Left lung (tissue), 10 donors: ENCODE results near the gene PCGF3. TPM values are rescaled to one million over a fixed set of nuclear protein-coding genes. Genes with fewer than 3 reads are reported as not detected.
"Not testable (repeated sequence)": the region's sequence is repeated elsewhere in the genome, so short reads cannot be mapped to it uniquely, and the experiment has no call there.

ENCODE experiments used
- ATAC-seq: fragments of 200-7000 bp; cut with Tn5 transposase; one replicate; pipeline ENCODE4 v1.9.1; 2020; ENCODE audit warnings: moderate library complexity
- DNase-seq, 4 donors: peaks; one replicate each; pipeline ENCODE4 v3.0.0-alpha.2; 2013 to 2020
- H3K27ac ChIP-seq, 2 donors: fragments of 200-600 bp; sonication (generic) in 1 of 2; one replicate each; pipeline versions ENCODE4 v1.5.0 to v1.8.0; 2020 to 2021
- H3K27me3 ChIP-seq, 2 donors: fragments of 200-600 bp; sonication (generic) in 1 of 2; one replicate each; pipeline versions ENCODE4 v1.5.0 to v1.8.0; 2020 to 2021
- H3K36me3 ChIP-seq, 2 donors: fragments of 200-600 bp; sonication (generic) in 1 of 2; one replicate each; pipeline versions ENCODE4 v1.5.0 to v1.8.0; 2020 to 2021
- H3K4me1 ChIP-seq, 2 donors: fragments of 200-600 bp; one replicate each; pipeline ENCODE4 v1.8.0; 2021
- H3K4me3 ChIP-seq, 2 donors: fragments of 200-600 bp; sonication (generic) in 1 of 2; one replicate each; pipeline versions ENCODE4 v1.5.0 to v1.8.0; 2020 to 2021; ENCODE audit warnings: mild to moderate bottlenecking in 1 of 2
- H3K9me3 ChIP-seq, 2 donors: fragments of 200-600 bp; sonication (generic) in 1 of 2; one replicate each; pipeline versions ENCODE4 v1.5.0 to v1.8.0; 2020 to 2021
- intact Hi-C, 2 donors: fragments of 100-400 bp; cut with DNase I; formaldehyde crosslinking; loops; one replicate each; pipeline versions ENCODE4 v1.11.2 to v1.14.2; 2022
- polyA plus RNA-seq, 6 donors: library from polyadenylated mRNA; unstranded; fragments of 120-200 nt; gene quantifications; one replicate each; pipeline ENCODE4 v1.2.1, GENCODE V29; 2013; ENCODE audit not compliant: insufficient read length in 6 of 6
- total RNA-seq, 2 donors: library from RNA; stranded (reverse); fragmentation: NEBNext Ultra II Directional; extraction: Animal tissue kit (Norgen Biotek cat#: 25700); gene quantifications; one replicate each; pipeline ENCODE4 v1.2.1, GENCODE V29; 2021
- TF ChIP-seq, protein P1 (sequence below), 2 donors: fragments of 200-600 bp; sonication (generic) in 1 of 2; IDR thresholded peaks; one replicate each; pipeline versions ENCODE4 v1.5.0 to v1.8.0; 2021; ENCODE audit warnings: antibody characterized with exemption in 2 of 2
- donor health status: DM: no; HTN: yes; CAD: no.
- donor health status: DM: no; HTN: no; CAD: no.

The PCGF3 gene
- total and polyA plus RNA-seq, 8 donors, result 43.7 to 110 (median 88.7) TPM

DNA sequence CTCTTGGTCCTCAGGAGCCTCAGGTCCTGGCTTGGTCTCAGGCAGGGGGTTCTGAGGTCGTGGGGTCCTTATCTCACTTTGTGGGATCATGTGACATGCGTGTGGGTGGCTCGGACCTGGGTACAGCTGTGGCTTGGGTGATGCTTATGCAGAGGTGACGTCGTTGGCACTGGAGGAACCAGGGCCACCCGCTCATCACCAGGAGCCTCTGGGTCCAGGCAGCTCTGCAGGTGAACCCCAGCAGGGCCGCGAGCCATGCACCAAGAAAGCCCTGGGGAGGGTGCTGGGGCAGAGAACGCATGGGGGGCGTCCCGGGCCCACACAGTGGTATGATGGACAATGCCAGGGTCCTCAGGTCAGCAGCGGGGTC lies 40.3 kb upstream of the PCGF3 start:
- DNase-seq (peak in 1 of 4 donors; percentile 61), ATAC-seq (no peak)
- TF ChIP-seq, protein P1, sequence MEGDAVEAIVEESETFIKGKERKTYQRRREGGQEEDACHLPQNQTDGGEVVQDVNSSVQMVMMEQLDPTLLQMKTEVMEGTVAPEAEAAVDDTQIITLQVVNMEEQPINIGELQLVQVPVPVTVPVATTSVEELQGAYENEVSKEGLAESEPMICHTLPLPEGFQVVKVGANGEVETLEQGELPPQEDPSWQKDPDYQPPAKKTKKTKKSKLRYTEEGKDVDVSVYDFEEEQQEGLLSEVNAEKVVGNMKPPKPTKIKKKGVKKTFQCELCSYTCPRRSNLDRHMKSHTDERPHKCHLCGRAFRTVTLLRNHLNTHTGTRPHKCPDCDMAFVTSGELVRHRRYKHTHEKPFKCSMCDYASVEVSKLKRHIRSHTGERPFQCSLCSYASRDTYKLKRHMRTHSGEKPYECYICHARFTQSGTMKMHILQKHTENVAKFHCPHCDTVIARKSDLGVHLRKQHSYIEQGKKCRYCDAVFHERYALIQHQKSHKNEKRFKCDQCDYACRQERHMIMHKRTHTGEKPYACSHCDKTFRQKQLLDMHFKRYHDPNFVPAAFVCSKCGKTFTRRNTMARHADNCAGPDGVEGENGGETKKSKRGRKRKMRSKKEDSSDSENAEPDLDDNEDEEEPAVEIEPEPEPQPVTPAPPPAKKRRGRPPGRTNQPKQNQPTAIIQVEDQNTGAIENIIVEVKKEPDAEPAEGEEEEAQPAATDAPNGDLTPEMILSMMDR (IDR thresholded peaks at IDR 0.05), result no peak
- H3K9me3 ChIP-seq, result no peaks in the 10 kb centered on the region
- intact Hi-C loops, result no loop called here
- H3K4me1 ChIP-seq, result peaks cover 0 to 13% of the 10 kb centered on the region in 2 donors
- peaks cover 0 to 8% of the 10 kb centered on the region in 2 donors for H3K27me3 ChIP-seq
- H3K36me3 ChIP-seq, result no peaks in the 10 kb centered on the region
- no peak overlapping the region for H3K27ac ChIP-seq
- no peak overlapping the region for H3K4me3 ChIP-seq

DNA sequence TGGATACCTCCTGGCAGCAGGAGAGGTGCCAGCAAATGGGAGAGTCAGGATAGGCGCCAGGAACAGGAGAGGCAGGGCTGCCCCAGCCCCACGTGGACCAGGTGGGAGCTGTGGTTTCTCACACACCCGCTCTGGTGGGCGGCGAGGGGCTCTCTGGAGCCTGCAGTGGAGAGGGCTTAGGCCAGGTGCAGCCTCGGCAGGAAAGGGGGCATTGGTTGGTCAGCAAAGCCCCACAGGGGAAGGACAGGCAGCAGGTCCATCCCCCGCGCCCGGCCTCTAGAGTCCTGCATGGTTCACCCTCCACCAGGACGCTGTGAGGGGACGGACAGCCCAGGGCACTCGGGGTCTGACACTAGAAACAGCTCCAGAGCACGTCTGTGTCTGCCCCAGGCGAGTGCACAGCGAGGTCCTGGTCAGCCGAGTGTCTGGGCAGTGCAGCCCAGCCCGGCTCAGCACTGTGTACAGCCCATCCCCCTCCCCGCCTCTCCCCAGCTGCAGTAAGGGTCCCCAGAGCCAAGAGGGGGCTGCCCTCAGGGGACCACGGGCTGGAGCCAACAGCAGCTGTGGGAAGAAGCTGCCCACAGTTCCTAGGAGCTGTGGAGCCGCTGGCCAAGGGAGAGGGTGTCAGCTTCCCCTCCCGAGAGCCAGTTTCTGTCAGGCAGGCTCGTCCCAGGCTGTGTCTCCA lies 39.7 kb upstream of the PCGF3 start:
- peaks cover 0 to 3% of the 10 kb centered on the region in 2 donors for H3K36me3 ChIP-seq
- intact Hi-C loops, result no loop called here
- H3K4me1 ChIP-seq, result peaks cover 0 to 13% of the 10 kb centered on the region in 2 donors
- no peak for ATAC-seq
- no peak overlapping the region for H3K27ac ChIP-seq
- peak in 1 of 4 donors; percentile 80 for DNase-seq
- TF ChIP-seq, protein P1 (IDR thresholded peaks at IDR 0.05), result no peak
- H3K27me3 ChIP-seq, result peaks cover 0 to 8% of the 10 kb centered on the region in 2 donors
- no peaks in the 10 kb centered on the region for H3K9me3 ChIP-seq
- no peak overlapping the region for H3K4me3 ChIP-seq

DNA sequence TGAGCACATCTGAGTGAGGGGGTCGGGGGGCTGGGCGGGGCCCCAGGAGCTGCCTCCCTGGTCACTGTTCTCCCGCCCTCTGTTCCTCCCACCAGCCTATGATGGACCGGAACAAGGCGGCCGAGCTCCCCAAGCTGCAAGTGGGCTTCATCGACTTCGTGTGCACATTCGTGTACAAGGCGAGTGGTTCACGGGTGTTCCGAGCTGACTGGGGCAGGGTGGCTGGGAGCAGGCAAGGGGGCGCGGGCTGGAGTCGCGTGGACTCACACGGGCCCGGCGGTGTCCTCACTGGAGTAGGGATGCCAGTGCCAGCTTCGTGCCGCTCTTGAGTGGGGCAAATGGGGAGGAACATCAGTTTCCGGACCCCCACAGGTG lies 39.2 kb upstream of the PCGF3 start:
- DNase-seq (peak in 1 of 4 donors; percentile 72), ATAC-seq (no peak)
- Histone ChIP-seq H3K36me3 (peaks cover 0 to 9% of the 10 kb centered on the region in 2 donors), H3K9me3 (no peaks in the 10 kb centered on the region), H3K4me3 (no peak overlapping the region), H3K27ac (no peak overlapping the region), H3K4me1 (peaks cover 0 to 13% of the 10 kb centered on the region in 2 donors), H3K27me3 (peaks cover 0 to 8% of the 10 kb centered on the region in 2 donors)
- TF ChIP-seq, protein P1 (IDR thresholded peaks at IDR 0.05), result no peak
- intact Hi-C loops, result no loop called here

DNA sequence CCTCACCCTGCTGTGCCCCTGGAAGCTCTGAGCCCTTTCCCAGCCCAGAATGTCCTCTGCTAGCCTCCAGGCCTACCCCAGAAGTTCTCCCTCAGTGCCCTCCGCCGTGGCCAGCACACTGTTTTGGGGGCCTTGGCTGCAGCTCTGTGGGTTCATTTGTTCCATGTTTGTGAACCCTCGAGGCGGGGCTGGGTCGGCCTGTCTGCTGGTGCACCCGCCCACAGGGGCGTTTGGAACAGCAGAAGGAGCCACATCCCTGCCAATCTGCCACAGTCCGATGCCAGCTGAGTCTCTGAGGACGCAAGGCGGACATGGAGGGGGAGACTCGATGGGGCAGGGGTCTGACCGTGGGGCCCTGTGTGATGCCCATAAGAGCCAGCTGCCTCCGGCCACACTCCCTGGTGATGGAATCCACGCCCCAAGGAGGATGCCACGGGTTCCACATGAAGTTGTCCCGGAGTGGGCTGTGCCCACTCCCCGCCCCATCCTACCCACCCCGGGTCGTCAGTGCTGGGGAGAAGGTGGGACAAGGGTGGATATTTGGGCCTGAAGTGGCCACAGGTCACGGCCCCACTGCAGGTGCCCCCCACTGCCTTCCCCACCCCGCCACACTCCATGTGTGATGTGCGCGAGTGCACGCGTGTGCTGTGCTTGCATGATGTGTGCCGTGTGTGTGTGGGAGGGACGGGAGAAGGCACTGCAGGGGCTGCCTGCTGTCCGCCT lies 38.6 kb upstream of the PCGF3 start:
- no peak overlapping the region for H3K27ac ChIP-seq
- peaks cover 0 to 14% of the 10 kb centered on the region in 2 donors for H3K36me3 ChIP-seq
- DNase-seq, result peak in 1 of 4 donors; percentile 76
- TF ChIP-seq, protein P1 (IDR thresholded peaks at IDR 0.05), result no peak
- H3K27me3 ChIP-seq, result peaks cover 0 to 8% of the 10 kb centered on the region in 2 donors
- intact Hi-C loops, result no loop called here
- no peaks in the 10 kb centered on the region for H3K9me3 ChIP-seq
- no peak overlapping the region for H3K4me3 ChIP-seq
- no peak for ATAC-seq
- peaks cover 0 to 13% of the 10 kb centered on the region in 2 donors for H3K4me1 ChIP-seq

DNA sequence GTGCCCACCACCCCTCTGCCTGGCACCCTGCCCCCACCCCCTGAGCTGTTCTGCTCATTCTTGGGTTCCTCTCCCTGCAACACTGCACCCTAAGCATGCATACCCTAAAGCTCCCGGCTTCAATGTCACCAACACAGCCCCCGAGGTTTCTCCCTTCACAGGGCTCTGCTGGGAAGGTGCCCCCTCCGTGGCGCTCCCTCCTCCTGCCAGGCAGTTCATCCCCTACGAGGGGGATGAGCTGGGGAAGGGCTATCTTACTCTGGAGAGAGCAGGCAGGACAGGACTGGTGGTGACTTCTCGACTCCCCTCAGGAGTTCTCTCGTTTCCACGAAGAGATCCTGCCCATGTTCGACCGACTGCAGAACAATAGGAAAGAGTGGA lies 38.1 kb upstream of the PCGF3 start:
- DNase-seq (peak in 2 of 4 donors; percentile 27 to 39), ATAC-seq (no peak)
- Histone ChIP-seq H3K27me3 (peaks cover 0 to 8% of the 10 kb centered on the region in 2 donors), H3K4me3 (no peak overlapping the region), H3K9me3 (no peaks in the 10 kb centered on the region), H3K36me3 (peaks cover 0 to 20% of the 10 kb centered on the region in 2 donors), H3K4me1 (peaks cover 0 to 14% of the 10 kb centered on the region in 2 donors), H3K27ac (no peak overlapping the region)
- TF ChIP-seq, protein P1 (IDR thresholded peaks at IDR 0.05), result no peak
- intact Hi-C loops, result no loop called here

DNA sequence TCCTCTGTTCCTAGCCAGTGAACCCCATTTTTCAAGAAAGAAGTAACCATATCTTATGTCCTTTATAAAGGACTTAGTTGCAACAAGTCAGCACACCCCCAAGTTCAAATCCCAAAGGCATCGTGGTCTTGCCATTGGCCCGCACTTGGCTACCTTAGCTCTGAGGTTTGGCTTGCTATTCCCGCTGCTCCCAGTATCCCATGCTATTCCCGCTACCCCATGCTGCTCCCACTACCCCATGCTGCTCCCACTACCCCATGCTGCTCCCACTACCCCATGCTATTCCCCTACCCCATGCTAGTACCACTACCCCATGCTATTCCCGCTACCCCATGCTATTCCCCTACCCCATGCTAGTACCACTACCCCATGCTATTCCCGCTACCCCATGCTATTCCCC lies 37.4 kb upstream of the PCGF3 start:
- H3K27ac ChIP-seq, intact Hi-C loops, ATAC-seq, H3K4me3 ChIP-seq, H3K9me3 ChIP-seq, DNase-seq, H3K27me3 ChIP-seq: not testable (repeated sequence)
- peaks cover 0 to 24% of the 10 kb centered on the region in 2 donors for H3K36me3 ChIP-seq
- H3K4me1 ChIP-seq, result peaks cover 2 to 21% of the 10 kb centered on the region in 2 donors

DNA sequence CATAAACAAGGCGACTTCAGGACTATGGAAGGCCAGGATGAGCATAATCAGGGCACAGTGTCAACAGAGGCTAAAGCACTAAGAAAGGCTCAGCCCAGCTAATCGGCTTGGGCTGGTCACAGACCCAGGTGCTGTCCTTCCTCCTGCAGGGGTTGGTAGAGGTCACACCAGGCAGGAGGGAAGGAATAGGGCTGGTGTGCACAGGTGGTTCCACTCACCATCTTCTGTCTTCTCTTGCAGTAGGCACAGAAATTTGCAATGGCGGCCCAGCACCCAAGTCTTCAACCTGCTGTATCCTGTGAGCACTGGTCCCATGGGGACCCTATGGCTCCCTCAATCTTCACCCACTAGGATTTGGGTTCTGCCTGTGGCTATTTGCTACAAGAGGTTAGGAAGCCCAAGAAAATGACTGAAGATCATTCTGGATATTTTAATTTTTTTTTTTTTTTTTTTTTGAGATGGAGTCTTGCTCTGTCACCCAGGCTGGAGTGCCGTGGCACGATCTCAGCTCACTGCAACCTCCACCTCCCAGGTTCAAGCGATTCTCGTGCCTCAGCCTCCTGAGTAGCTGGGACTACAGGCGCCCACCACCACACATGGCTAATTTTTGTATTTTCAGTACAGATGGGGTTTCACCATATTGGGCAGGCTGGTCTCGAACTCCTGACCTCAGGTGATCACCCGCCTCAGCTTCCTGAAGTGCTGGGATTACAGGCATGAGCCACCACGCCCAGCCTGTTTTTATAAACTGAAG lies 35.6 kb upstream of the PCGF3 start:
- H3K4me3 ChIP-seq, DNase-seq, H3K9me3 ChIP-seq, H3K27me3 ChIP-seq, intact Hi-C loops, ATAC-seq, H3K27ac ChIP-seq: not testable (repeated sequence)
- Histone ChIP-seq H3K36me3 (peaks cover 0 to 24% of the 10 kb centered on the region in 2 donors), H3K4me1 (peaks cover 5 to 17% of the 10 kb centered on the region in 2 donors)
